ENCODE results near the gene GPC2.
A peak's percentile ranks its signal among the peaks of the same experiment; 100 is the strongest.

The GPC2 gene

DNA sequence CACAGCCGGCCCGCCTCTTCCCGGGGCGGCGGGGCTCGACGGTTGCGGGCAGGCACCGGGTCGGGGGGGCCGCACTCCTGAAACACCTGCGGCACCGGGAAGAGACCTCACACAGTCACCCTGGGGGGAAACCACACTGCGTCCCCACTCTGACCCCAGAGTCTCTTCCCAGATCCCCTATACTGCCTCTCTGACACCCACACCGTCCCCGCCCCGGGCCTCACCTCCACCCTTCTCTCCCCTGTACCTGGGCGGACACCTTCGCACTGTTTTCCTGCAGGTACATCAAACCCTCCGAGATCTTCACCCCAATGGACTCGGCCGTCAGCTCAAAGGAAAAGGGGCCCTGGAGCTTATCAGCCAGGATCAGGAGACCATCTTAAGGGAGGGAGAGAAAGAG lies 5.3 kb downstream of the GPC2 start:
- Histone ChIP-seq H3K9me3 (ENCODE audit: low read length) (no peaks in the 10 kb centered on the region), H3K4me1 (ENCODE audit: insufficient read depth, low read length) (peaks cover 35% of the 10 kb centered on the region), H3K4me3 (ENCODE audit: low read length) (no peak overlapping the region), H3K27me3 (ENCODE audit: insufficient read depth, low read length) (no peaks in the 10 kb centered on the region), H2AFZ (ENCODE audit: low read depth, low read length) (no peak overlapping the region), H3K36me3 (ENCODE audit: insufficient read depth, low read length) (peaks cover 42% of the 10 kb centered on the region)

DNA sequence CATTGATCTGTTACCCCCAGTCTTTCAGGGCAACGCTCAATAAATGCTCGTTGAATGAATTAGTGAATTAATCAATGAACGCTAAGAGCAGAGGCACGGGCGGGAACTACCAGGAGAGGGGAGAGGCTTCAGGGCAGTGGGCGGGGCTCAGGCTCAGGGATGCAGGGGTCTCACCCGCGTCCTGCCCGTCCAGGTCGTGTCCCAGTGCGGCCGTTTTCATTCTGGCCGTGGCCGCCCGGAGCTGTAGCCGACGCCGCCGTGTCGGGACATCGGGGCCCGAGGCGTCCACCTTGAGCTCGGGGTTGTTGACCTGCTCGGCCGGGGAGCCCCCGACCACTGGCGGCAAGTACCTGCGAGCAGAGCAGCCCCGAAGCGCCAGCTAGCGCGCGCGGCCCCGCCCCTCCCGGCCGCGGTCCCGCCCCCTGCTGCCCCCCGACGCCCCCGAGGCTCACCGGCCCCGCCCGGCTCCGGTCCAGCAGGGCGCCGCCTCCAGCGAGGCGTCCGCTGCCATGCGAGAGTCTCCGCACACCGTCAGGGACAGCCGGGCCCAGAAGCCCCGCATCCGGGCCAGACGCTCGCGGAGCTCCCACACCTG lies 6.0 kb downstream of the GPC2 start:
- H3K36me3 ChIP-seq (ENCODE audit: insufficient read depth, low read length), result peaks cover 42% of the 10 kb centered on the region
- H3K27me3 ChIP-seq (ENCODE audit: insufficient read depth, low read length), result no peaks in the 10 kb centered on the region
- H3K9me3 ChIP-seq (ENCODE audit: low read length), result no peaks in the 10 kb centered on the region
- H2AFZ ChIP-seq (ENCODE audit: low read depth, low read length), result no peak overlapping the region
- no peak overlapping the region for H3K4me3 ChIP-seq (ENCODE audit: low read length)
- H3K4me1 ChIP-seq (ENCODE audit: insufficient read depth, low read length), result peaks cover 32% of the 10 kb centered on the region

DNA sequence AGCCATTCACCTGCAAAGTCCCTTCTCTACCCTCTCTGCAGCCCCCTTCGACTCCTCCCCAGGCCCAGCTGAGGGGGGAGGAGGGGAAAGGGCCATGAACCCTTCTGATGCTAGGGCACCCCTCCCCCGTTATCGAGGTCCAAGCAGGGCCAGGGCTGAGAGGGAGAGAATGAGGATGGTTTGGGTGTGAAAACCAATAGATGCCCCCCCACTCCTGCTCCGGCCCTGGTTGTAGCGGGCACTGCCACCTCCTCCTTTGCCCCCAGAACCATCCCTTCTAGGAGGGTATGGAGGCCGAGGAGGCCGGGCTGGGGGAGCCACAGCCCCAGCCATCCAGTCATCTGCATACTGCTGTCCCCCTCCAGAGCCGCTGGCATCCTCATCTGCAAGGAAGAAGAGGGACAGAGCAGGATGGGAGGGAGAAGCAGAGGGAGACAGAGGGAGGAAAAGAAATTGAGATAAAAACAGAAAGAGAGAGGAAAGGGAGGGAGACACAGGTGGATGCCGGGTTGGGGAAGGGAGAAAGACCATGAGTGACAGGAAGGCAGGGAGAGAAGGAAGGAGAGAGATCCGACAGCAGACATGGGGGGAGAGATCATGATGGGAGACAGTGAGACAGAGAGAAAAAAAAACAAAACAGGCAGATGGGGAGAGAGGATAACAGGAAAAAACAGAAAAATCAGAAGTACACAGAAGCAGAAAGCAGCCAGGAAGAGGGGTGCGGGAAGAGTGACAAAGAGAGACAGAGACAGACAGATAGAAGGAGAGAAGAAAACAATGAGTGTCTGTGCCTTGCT lies 6.9 kb downstream of the GPC2 start:
- no peak overlapping the region for H3K4me3 ChIP-seq (ENCODE audit: low read length)
- H3K27me3 ChIP-seq (ENCODE audit: insufficient read depth, low read length), result no peaks in the 10 kb centered on the region
- peaks cover 24% of the 10 kb centered on the region for H3K4me1 ChIP-seq (ENCODE audit: insufficient read depth, low read length)
- peaks cover 39% of the 10 kb centered on the region for H3K36me3 ChIP-seq (ENCODE audit: insufficient read depth, low read length)
- H2AFZ ChIP-seq (ENCODE audit: low read depth, low read length), result no peak overlapping the region
- H3K9me3 ChIP-seq (ENCODE audit: low read length), result no peaks in the 10 kb centered on the region

DNA sequence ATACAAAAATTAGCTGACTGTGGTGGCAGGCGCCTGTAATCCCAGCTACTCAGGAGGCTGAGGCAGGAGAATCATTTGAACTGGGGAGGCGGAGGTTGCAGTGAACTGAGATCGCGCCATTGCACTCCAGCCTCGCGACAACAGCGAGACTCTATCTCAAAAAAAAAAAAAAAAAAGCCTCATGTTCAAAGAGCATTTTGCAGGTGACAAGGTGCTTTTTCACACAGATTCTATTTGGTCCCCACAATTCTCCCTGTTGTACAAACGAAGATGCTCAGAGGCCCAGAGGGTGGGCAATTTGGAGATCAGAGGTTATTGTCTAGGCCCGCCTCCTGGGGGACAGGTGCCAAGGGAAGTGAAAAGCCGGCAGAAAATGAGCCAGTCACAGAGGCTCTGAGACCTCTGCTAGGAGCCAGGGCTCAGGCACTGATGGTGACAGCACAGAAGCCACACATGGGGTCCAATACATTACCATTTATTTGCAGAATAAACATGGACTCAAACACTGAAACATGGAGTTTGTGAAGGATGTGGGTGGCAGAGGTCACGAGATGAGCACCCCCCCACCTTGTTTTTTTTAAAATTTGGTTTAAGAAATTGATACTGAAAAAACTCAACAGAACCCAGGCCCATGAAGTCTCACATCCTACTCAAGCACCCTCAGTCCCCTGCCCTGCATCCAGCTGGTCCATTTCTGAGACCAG lies 7.9 kb downstream of the GPC2 start:
- H2AFZ ChIP-seq (ENCODE audit: low read depth, low read length), result no peak overlapping the region
- peaks cover 29% of the 10 kb centered on the region for H3K36me3 ChIP-seq (ENCODE audit: insufficient read depth, low read length)
- H3K9me3 ChIP-seq (ENCODE audit: low read length), result no peaks in the 10 kb centered on the region
- no peak overlapping the region for H3K4me3 ChIP-seq (ENCODE audit: low read length)
- H3K4me1 ChIP-seq (ENCODE audit: insufficient read depth, low read length), result peaks cover 23% of the 10 kb centered on the region
- H3K27me3 ChIP-seq (ENCODE audit: insufficient read depth, low read length), result no peaks in the 10 kb centered on the region

DNA sequence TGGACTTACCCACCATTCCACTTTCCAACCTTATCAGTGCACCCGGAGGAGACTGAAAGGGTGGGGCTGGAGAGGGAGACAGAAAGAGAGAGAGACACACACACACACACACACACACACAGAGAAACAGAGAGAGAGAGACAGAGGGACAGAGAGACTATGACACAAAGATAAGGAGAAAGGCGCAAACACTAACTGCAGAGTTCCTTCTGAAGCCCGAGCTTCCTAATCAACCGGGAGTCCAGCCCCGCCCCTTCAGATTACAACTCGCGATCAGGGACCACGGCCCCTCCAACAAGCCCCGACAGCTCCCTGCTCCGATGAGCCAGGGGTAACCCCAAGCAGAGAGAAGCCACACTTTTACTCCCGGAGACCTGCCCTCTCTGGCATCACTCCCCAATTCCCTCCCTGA lies 9.3 kb downstream of the GPC2 start:
- Histone ChIP-seq H3K27me3 (ENCODE audit: insufficient read depth, low read length) (no peaks in the 10 kb centered on the region), H3K4me3 (ENCODE audit: low read length) (peak overlapping the region; percentile 41), H3K9me3 (ENCODE audit: low read length) (no peaks in the 10 kb centered on the region), H2AFZ (ENCODE audit: low read depth, low read length) (no peak overlapping the region), H3K4me1 (ENCODE audit: insufficient read depth, low read length) (peaks cover 23% of the 10 kb centered on the region), H3K36me3 (ENCODE audit: insufficient read depth, low read length) (peaks cover 16% of the 10 kb centered on the region)

DNA sequence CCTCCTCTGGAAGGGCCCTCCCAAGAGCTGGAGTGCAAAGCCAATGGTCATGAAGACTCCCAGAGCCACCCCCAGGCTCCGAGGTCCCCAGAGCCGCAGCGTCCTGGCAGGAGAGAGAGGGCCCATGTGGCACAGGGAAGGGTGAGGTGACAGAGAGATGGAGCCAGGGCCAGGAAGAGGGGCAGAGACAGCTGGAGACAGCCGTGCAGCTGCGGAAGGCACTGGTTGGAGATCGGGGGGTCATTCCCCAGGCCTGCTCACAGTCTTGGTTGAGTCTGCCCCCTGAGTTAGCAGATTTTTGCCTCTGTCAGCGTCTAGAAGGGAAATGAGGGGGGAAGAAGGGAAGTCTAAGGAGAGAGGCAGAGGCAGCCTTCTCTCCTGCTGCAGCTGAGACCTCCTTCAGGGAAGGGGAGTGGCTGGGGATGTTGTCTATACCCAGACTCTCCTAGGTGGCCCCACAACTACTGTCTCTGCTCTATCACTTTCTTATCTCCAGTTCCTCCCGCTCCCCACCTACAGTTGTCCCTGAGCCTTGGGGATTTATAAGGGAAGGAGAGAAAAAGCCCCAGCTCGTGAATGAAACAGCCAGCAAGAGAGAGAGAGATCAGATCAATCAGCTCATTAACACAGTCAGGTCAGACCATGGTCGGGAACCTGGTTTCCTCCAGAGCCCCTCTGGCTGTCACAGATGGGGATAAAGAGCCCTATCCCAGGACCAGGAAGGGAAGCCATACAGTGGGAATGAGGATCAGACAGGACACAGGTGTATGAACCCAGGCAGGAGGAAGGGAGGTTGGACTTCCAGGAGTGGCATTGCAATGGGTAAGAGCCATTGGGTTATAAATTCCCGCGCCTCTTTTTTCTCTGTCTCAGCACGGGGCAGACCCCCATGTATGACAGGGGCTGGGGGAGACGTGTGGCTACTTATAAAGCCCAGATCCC lies 9.9 kb downstream of the GPC2 start:
- Histone ChIP-seq H3K4me3 (ENCODE audit: low read length) (peak overlapping the region; percentile 41), H3K9me3 (ENCODE audit: low read length) (no peaks in the 10 kb centered on the region), H3K36me3 (ENCODE audit: insufficient read depth, low read length) (peaks cover 16% of the 10 kb centered on the region), H2AFZ (ENCODE audit: low read depth, low read length) (no peak overlapping the region), H3K4me1 (ENCODE audit: insufficient read depth, low read length) (peaks cover 23% of the 10 kb centered on the region), H3K27me3 (ENCODE audit: insufficient read depth, low read length) (no peaks in the 10 kb centered on the region)

DNA sequence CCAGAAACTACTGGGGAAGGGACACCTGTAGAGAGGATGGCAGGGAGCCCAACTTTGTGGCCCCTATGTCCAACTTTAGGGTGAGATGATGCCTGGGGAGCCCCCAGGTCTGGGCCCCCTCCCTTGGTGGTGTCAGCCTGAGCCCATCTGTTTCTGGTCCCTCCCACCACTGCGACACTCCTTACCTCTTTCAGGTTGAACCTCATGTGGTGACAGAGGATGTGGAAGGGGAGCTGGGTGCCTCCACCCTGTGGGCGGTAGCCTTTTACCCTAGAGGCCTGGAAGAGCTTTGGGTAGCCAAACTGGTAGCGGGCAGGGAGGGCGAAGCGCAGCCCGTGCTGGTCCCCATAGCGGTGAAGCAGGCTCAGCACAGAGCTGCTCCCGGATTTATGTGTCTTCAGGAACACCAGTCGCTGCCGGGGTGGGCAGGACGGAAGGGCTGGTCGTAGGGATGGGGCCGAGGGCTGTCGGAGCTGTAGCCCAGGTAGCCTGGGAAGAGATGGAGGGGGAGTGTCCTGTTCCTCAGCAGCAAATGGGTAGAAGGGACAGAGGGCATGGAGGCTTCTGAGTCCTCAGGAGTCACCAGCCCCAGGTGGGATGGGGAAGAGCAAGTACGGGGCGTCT lies 10.8 kb downstream of the GPC2 start:
- no peak overlapping the region for H3K4me3 ChIP-seq (ENCODE audit: low read length)
- H2AFZ ChIP-seq (ENCODE audit: low read depth, low read length), result no peak overlapping the region
- H3K9me3 ChIP-seq (ENCODE audit: low read length), result no peaks in the 10 kb centered on the region
- H3K27me3 ChIP-seq (ENCODE audit: insufficient read depth, low read length), result no peaks in the 10 kb centered on the region
- H3K36me3 ChIP-seq (ENCODE audit: insufficient read depth, low read length), result peaks cover 13% of the 10 kb centered on the region
- H3K4me1 ChIP-seq (ENCODE audit: insufficient read depth, low read length), result peaks cover 23% of the 10 kb centered on the region

DNA sequence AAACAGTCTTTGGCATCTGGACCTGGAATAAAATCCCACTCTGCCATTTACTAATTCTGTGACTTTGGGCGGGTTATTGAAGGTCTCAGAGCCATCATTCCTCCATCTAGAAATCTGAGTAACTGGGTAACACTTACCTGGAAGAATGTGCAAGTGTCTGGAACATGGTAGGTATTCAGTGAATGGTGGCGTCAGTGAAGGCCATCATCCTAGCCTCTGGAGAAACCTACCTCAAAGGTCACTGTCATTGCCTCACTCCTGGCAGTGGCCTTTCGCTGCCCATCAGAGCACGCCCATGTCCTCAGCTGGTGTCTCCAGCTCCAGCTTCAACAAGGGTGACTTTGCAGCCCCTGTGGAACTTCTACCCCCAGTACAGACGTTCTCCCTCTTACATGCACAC lies 13.3 kb downstream of the GPC2 start:
- Histone ChIP-seq H2AFZ (ENCODE audit: low read depth, low read length) (no peak overlapping the region), H3K9me3 (ENCODE audit: low read length) (no peaks in the 10 kb centered on the region), H3K27me3 (ENCODE audit: insufficient read depth, low read length) (no peaks in the 10 kb centered on the region), H3K4me1 (ENCODE audit: insufficient read depth, low read length) (peaks cover 23% of the 10 kb centered on the region), H3K36me3 (ENCODE audit: insufficient read depth, low read length) (no peaks in the 10 kb centered on the region), H3K4me3 (ENCODE audit: low read length) (no peak overlapping the region)

DNA sequence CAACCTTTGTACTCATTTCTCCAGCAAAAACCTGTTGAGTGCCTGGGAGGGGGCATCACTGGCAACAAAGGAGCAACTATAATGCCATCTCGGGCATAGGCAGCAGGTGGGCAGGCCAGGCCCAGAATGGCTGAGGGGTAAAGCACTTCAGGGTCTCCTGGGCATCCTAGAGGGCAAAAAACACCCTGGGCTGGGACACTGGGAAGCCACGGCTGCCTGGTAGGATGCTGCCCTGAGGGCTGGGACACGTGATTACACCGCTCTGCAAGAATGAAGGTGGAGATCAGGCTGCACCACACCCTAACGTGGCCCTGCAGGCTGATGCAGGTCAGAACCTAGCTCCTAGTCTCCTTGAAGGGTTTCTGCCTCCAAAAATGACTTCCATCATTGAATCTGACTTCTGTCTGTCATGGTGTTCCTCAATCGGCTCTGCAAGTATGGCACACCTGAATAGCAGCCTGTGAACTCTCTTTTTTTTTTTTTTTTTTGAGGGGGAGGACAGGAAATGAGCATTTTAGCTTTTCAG lies 14.1 kb downstream of the GPC2 start:
- no peak overlapping the region for H3K4me3 ChIP-seq (ENCODE audit: low read length)
- no peaks in the 10 kb centered on the region for H3K9me3 ChIP-seq (ENCODE audit: low read length)
- no peak overlapping the region for H2AFZ ChIP-seq (ENCODE audit: low read depth, low read length)
- H3K4me1 ChIP-seq (ENCODE audit: insufficient read depth, low read length), result peaks cover 15% of the 10 kb centered on the region
- no peaks in the 10 kb centered on the region for H3K27me3 ChIP-seq (ENCODE audit: insufficient read depth, low read length)
- H3K36me3 ChIP-seq (ENCODE audit: insufficient read depth, low read length), result no peaks in the 10 kb centered on the region

DNA sequence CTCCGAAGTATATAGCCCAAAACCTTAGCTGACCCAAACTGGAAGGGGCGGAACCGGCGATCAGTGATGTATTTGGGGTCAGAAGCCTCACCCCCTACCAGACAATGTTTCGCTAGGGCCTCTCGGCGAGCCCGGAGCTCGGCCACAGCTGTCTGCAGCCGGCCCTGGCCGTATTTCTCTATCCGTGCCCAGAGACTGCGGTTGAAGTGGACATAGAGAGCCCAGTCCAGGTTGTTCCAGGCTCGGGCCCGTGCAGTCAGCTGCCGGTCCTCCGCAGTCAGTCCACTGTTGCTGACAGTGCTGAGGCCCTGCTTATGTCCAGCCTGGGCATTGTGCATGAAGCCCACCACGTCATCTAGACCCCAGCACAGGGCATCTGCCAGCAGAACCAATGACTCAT lies 17.1 kb downstream of the GPC2 start:
- Histone ChIP-seq H3K4me1 (ENCODE audit: insufficient read depth, low read length) (peaks cover 14% of the 10 kb centered on the region), H3K4me3 (ENCODE audit: low read length) (no peak overlapping the region), H2AFZ (ENCODE audit: low read depth, low read length) (no peak overlapping the region), H3K36me3 (ENCODE audit: insufficient read depth, low read length) (peaks cover 13% of the 10 kb centered on the region), H3K27me3 (ENCODE audit: insufficient read depth, low read length) (no peaks in the 10 kb centered on the region), H3K9me3 (ENCODE audit: low read length) (no peaks in the 10 kb centered on the region)

DNA sequence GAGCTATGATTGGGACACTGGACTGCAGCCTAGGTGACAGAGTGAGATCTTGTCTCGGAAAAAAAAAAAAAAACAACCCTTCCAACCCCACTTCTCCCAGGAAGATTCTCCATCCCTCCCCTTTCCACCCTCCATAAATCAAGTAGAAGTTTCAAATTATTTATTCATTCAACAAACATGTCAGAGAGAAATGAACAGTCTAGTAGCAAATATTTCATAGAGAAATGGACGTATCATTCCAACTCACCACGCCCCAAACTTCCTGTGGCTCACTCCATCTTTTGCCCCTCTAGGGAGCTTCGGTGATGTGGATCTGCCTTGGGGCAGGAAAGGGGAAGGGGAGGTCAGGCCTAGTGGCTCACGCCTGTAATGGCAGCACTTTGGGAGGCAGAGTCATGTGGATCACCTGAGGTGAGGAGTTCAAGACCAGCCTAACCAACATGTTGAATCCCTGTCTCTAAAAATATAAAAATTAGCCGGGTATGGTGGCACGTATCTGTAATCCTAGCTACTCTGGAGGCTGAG lies 18.0 kb downstream of the GPC2 start:
- Histone ChIP-seq H3K4me3 (ENCODE audit: low read length) (peak overlapping the region; percentile 80), H3K4me1 (ENCODE audit: insufficient read depth, low read length) (peaks cover 14% of the 10 kb centered on the region), H2AFZ (ENCODE audit: low read depth, low read length) (peak overlapping the region; percentile 58), H3K36me3 (ENCODE audit: insufficient read depth, low read length) (peaks cover 20% of the 10 kb centered on the region), H3K27me3 (ENCODE audit: insufficient read depth, low read length) (no peaks in the 10 kb centered on the region), H3K9me3 (ENCODE audit: low read length) (no peaks in the 10 kb centered on the region)
